KBM-7 (cell line): ENCODE results near the gene TRPT1.
"Not testable (repeated sequence)": the region's sequence is repeated elsewhere in the genome, so short reads cannot be mapped to it uniquely, and the experiment has no call there.

Experiments used
- DNase-seq: peaks from one replicate; pipeline ENCODE4 v3.0.0-alpha.2; 2015
- in situ Hi-C: fragments of 300-500 bp; cut with MboI; formaldehyde crosslinking; loops from 2 replicates; pipeline ENCODE4 v1.14.3; 2020; ENCODE audit warnings: low sequenced_read_pairs, low pct_unique_long_range_greater_than_20kb, mixed read lengths

Gene TRPT1

DNA sequence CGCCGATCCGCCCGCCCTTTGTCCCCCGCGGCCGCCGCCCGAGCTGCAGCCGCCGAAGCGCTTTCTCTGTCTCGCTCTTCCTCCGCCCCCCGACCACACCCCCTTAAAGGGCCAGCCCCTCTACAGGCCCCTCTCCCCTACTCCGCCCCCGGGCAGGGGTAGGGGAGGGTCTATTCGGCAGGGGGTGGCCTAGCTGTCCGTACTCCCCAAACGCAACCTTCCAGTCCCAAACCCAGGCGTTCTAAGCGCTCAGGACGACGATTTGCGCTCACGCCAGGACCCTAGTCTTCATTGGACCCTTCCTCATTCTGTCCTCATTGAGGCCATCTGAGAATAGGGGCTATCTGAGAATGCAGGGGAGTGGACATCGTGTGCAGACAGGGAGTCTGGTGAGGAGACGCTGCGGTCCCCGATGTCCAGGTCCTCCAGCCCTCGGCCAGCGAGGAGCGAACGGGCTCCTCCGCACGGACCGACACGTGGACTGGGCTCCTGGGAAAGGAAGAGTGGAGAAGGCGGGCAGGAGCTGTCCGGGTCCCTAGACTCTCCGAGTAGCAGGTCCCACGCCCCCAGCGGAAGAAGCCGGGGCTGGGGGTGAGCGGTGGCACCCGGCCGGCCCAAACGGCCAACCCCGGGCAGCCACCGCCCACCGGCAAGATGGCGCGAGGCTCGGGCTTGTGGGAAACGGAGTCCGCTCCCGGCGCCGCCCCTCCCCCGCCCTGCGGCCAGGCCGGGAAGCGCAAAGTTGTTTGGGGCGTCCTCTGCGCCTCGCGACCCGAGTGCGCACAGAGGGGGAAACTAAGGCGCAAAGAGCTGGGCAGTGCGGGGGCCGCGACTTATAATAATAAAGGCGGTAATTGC is 21.1 kb upstream of the TRPT1 start, which contains the start of gene PPP1R14B:
Gene PPP1R14B (minus strand): TSS at position 73 of the 858 bp plus-strand sequence. CDS start 270 bp downstream, outside the sequence.
- peak; percentile 84 for DNase-seq
- in situ Hi-C loops: no loop called here

DNA sequence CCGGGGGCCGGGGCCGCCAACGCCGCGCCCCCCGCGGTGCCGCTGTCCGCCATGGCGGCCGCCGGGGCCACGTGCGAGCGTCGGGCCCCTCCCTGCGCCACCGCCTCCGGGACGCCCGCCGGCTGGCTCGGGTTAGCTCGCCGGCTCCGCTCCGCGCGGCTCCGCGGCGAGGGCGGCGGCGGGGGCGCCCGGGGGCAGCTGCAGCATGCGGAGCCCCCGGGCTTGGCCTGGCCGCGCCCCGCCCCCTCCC is 20.6 kb upstream of the TRPT1 start:
- DNase-seq, in situ Hi-C loops: not testable (repeated sequence)

DNA sequence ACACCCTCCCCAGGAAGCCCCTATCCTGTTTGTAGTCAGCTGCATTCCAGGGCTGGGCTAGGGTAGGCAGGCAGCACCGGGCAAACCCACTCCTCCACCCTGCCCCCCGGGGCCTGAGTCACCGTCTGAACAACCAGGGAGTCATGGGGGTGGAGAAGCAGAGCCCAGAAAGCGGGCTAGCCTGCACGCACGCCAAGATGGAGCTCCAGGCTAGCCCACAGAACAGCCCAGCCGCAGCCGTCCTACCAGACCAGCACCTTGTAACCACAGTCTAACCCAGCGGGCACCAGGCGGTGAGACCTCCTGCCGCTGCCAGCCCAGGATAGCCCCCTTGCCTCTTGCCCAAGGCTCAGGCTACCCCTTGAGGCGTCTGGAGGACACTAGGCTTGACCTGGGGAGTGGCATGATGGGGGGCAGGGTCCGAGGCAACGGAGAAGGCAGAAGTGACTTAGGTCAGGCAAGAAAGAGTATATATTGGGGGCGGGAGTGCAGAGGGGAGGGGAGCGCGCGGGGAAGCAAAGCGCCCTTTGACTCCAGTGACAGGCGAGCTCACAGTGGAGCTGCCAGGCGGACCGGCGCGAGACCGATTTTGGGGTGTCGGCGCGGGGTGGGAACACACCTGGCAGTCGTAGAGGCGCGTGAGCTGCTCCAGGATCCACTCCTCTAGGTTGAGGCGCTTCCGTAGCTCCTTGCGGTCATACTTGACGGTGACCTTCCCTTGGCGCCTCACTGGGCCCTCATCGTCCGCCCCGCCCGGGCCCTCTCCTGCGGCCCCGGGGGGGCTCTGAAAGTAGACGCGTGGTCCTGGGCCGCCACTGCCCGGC is 20.0 kb upstream of the TRPT1 start:
- peak; percentile 65 for DNase-seq
- in situ Hi-C loops: no loop called here

DNA sequence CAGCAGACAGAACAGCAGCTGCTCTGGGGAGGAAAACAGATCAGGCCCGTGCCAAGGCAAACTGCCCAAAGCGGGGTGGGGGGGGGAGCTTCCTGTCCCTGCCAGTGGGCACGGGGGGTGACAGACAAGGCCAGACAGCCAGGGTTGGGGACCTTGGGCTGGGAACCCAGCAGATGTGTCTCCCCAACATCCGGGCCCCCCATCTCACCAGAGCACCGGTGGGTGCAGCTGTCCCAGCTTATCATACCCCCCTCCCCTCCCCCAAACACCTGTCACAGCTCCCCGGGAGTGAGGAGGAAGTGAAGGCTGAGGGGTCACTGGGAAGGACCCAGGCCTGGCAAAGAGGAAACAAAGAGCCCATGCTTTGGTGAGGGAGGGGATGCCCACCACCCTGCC is 19.4 kb upstream of the TRPT1 start:
- no peak for DNase-seq
- in situ Hi-C loops: no loop called here

DNA sequence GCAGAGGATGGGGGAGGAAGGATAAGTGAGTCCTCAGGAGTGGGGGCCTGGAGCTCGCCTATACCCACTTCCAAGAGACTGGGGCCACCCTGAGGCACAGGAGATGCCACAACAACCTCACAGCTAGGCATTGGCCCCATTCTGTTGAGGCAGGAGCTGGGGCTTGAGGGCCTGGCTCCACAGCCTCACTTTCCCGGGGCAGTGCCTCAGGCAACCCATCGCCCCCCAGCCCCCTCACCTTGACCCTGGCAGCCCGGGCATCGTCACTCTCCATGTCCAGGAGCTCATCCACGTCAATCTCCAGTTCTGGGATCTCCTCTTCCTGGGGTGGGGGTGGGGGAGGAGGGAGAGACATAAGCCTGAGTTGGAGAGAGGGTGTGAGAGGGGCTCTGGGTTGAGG is 19.0 kb upstream of the TRPT1 start:
- in situ Hi-C loops: no loop called here
- no peak for DNase-seq

DNA sequence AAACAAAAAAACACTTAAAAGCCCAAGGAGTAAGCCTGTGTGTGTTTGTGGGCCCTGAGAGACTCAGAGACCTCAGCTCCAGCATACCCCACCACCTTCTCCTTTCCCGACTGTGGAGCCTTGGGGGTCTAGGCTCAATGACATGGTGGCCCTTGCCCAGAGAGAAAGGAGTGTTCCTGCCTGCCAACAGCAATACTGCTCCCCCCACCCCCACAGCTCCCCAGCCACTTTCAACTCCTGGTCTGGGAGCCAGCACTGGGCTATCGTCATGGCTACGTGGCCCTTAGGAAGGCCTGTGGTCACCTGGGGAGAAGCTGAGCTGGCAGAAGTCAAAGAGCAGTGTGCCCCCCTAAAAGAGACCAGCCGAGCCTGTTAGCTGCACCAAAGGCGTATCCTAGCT is 18.1 kb upstream of the TRPT1 start:
- DNase-seq: no peak
- in situ Hi-C loops: no loop called here

DNA sequence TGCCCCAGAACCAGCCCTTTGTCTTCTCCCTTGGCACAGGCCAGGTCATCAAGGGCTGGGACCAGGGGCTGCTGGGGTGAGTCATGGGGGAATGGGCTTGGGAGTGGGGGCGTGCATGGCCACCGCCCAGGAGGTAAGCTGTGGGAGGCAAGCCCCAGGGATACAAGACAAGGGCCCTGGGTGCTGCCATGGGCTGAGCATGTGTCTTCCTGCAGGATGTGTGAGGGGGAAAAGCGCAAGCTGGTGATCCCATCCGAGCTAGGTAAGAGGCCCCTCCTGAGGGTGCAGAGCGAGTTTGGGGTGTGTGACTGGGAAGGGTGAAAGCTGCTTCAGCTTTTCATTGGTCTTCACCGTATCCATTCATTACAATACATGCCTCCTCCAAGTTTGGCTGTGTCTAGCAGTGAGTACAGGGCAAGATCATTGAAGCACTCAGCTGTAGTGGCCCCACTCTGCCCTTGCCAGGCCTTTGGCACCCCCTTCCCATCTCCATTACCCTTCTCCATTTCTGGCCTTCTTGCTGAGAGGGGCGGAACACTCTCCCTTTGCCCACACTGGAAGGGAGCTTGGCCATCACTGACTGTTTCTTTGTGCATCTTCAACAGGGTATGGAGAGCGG is 17.4 kb upstream of the TRPT1 start:
- in situ Hi-C loops: no loop called here
- no peak for DNase-seq

DNA sequence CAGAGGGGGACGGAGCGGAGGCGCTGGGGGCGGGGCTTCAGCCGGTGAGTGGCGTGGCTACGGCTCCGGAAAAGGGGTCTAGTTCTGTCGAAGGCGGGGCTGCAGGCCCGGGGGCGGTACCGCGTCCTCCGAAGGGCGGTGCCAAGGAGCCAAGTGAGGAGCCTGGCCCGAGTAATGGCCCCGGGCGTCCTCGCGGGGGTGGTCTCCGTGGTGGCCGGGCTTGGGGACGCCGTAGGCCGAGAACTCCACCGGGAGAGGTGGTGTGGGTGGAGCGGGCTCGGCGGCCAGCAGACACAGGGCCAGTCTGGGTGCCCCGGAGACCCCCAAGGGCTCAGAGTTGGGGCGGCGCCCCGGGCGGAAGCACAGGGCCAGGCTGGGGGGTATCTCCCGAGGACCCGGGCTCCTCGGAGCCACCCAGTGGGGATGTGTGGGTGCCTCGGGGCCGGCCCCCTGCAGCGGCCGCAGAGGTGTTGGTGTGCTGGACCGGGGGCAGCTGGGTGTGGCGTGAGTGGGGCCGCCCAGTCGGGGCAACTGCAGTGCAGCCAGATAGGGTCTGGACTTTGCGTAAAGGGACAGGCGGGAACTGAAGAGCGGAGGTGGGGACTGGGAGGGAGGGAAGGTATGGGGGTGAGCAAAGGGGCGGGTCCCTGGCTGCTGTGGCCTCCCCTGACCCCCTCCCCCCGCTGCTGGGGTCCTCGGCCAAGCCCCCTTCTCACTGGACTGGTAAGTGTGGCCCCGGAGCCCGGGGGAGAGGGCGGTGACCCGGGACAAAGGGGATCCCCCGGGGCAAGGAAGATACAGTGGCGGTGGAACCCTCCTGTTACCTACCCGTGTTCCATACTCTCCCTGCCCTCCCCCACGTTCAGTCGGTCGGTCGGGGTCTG is 15.7 kb upstream of the TRPT1 start:
- in situ Hi-C loops: no loop called here
- peak; percentile 99 for DNase-seq

DNA sequence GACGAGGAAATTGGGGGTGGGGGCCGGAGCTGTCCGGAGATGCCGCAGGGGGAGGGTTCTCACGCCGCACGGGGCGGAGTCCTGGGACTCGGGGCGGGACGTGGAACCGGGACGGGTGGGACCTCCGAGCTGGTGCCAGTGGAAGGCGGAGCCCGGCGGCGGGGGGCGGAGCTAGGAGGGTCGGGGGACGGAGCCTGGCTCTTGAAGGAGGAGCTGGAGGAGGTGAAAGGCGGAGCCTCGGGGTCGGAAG is 15.2 kb upstream of the TRPT1 start:
- in situ Hi-C loops: no loop called here
- no peak for DNase-seq

DNA sequence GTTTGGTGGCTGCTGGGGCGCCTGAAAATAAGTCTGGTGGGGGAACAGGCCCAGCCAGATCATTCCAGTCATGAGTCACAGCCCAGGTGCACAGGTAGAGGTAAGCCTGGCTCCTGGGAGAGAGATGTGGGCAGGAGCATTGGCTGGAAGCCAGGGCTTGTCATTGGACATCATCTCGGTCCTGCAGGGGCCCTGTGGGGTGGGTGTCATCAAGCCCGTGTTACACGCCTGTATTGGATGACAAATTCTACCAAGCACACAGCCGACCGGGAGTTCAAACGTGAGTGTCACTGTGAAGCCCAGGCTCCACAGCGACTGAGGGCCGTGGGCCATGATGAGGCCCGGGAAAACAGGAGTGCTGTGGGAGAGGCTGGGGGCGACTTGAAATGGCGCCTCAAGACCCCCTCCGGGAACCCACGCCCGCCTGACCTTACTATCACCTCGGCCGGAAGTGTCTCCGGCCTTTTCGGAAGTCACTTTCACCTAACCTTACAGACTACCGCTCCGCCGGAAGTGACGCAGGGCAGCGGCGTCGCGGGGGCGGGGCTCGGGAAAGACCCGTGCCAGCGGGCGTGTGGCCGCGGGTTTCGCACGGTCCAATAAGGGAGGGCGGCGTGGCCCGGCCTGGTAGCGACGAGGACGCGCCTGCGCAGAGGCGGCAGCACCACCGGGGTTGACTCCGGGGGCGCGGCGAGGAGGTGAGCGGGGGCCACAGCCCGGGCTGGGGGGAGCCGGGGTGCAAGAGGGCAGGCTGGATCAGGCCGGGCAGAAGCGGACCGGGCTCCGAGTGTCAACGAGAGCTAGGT is 14.7 kb upstream of the TRPT1 start, which contains the start of gene FKBP2:
Gene FKBP2 (plus strand): TSS at position 661 of the 806 bp plus-strand sequence. CDS start 1,293 bp downstream, outside the sequence.
- in situ Hi-C loops: no loop called here
- peak; percentile 95 for DNase-seq

DNA sequence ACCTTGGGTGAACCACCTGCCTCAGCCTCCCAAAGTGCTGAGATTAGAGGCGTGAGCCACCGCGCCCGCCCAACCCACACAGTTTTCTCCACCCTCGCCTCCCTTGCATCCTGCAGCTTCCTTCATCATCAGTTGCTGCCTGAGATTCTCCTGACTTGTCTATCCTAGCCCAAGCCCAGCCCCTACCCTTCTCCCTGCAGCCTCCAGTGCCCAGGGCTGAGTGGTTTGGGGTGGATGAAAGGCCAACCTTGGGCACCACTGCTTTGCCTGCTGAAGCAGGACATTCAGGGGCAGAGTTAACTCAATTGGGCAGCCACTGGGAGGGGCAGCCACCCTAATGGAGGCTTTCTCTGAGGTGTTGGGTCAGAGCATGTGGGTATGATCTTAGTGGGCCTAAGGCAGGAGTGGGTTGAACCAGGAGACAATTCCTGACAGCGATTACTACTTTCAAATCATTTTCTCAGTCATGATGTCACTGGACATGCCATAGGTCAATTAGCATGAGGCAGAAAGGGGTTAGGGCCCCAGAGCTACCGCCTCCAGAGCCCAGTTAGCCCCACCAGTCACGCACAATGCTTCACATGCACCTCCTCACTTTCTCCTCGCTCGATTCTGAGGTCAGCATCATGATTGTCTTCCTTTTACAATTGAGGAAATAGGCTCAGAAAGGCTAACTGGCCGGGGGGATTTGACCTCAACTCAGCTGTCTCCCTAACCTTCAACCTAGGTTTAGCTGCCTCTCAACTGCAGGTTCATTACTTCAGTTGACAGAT is 13.9 kb upstream of the TRPT1 start:
- in situ Hi-C loops: no loop called here
- peak; percentile 83 for DNase-seq

DNA sequence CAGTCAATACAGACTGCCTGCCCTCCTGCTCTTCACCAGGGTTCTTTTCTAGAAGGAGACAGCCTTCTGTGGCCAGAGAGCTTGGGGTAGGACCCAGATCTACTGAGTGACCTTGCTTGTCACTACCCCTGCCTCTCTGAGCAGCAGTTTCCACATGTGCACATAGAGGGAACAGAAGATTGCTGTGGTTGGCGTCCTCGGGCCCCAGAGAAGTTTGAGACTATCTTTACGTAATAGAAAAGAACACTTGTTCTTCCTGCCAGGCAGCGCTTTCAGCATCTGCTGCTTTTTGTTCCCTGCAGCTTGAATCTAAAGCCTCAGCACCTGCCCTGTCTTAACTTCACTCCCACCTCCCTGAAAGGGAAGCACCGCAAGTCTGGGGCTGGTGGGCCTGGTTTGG is 13.0 kb upstream of the TRPT1 start:
- in situ Hi-C loops: no loop called here
- DNase-seq: no peak

DNA sequence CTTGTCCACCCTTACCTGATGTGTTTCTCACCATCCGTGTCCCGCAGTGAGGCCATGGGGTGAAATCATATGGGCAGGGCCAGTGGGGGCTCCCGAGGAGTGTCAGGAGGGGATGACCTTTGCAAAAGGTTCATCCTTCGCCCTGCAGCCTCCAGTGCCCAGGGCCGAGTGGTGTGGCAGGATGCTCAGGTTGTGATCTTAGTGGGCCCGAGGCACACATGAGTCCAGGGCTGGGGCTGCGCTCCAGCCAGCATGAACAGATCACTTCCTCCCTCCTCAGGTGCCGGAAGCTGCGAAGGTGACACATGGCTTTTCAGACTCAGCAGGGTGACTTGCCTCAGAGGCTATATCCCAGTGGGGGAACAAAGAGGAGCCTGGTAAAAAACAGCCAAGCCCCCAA is 12.1 kb upstream of the TRPT1 start:
- DNase-seq: no peak
- in situ Hi-C loops: no loop called here

DNA sequence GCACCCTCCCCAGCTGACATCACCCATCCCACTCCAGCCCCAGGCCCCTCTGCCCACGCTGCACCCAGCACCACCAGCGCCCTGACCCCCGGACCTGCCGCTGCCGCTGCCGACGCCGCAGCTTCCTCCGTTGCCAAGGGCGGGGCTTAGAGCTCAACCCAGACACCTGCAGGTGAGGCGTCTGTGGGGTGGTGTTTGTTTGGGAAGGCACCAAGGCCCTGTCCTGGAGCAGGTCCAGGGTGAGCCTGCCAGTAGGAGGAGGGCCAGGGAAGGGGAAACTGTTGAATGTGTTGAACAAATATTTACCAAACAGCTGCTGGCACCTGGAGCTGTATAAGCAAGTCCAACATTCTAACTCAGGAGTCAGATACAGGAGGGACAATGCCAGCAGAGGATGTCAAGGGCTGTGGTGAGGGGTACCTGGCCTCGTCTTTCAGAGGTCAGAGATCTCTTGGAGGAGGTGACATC is 11.5 kb upstream of the TRPT1 start:
- in situ Hi-C loops: no loop called here
- no peak for DNase-seq

DNA sequence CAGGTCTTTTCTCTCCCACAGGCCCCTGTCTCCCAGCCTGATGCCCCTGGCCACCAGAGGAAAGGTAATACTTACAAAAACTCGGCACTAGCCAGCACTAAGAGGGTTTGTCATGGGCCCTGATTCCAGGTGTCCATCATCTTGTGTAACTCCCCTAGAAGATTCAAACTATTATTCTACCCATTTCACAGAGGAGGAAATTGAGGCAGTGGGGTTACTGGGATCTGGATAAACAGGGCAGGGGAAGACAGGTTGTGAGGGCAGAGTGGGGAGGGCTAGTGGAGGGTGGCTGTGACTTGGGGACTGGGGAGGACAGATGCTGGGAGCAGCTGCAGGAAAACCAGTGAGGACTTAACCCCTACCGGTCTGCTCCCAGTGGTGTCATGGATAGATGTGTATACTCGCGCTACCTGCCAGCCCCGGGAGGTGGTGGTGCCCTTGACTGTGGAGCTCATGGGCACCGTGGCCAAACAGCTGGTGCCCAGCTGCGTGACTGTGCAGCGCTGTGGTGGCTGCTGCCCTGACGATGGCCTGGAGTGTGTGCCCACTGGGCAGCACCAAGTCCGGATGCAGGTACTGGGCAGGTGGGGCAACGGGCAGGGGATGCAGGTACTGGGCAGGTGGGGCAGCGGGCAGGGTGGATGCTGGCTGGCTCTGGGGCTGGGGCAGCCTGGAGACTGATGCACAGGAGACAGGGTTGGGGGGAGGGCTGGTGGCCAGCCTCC is 9.6 kb upstream of the TRPT1 start:
- no peak for DNase-seq
- in situ Hi-C loops: no loop called here

DNA sequence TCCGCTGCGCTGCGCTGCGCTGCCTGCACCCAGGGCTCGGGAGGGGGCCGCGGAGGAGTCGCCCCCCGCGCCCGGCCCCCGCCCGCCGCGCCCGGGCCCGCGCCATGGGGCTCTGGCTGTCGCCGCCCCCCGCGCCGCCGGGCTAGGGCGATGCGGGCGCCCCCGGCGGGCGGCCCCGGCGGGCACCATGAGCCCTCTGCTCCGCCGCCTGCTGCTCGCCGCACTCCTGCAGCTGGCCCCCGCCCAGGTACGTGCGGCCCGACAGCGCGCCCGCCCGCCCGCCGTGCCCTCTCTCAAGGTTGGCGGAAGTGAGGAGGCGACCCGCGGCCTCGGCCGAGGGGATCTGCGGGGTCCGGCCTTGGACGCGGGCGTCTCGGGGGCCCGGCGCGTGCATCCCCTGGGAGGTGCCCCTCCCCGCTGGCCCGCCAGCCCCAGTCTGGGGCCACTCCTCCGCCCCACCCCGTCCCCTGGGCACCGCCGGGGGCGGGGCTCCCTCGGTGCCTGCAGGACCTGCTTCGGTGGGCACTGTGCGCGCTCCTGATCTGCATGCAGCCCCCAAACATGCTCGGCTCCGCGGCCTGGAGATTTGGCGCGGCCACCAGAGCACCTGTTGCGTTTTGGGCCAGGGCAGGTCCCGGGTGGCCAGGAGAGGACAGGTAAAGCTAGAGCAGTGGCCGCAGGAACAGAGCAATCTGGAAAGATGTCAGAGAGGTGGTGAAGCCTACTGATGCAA is 8.8 kb upstream of the TRPT1 start:
- no peak for DNase-seq
- in situ Hi-C loops: no loop called here
